ENCODE data around the gene MMS22L. TPM values are rescaled to one million over a fixed set of nuclear protein-coding genes. Genes with fewer than 3 reads are reported as not detected.

MMS22L gene
- total and polyA plus RNA-seq, 11 donors: 0.61 to 6.6 (median 2.3) TPM

- Histone ChIP-seq H3K9me3 (no peaks in the 10 kb centered on the region), H3K4me3 (peak overlapping the region in 7 of 12 donors; percentile 9 to 35 (median 13)), H3K27ac (no peak overlapping the region), H3K36me3 (no peaks in the 10 kb centered on the region), H3K27me3 (no peaks in the 10 kb centered on the region), H3K4me1 (peaks cover 0 to 3% (median 0%) of the 10 kb centered on the region in 12 donors)
- TF ChIP-seq POLR2A (IDR thresholded peaks at IDR 0.05): no peak
- no peak for TF ChIP-seq CTCF (IDR thresholded peaks at IDR 0.05)
- ATAC-seq: no peak
- intact Hi-C loops (cut with DNase I): no loop called here
- no peak for DNase-seq
- 56 to 60% (median 60%) methylated on average over 14 of the region's 14 CpGs for WGBS, 4 donors
Measured at GRCh38 chr6:97097068-97098047, 185.7 kb downstream of the MMS22L start.

GRCh38 chr6:97095311-97095850 lies 187.6 kb downstream of the MMS22L start:
- Histone ChIP-seq H3K27me3 (no peaks in the 10 kb centered on the region), H3K36me3 (no peaks in the 10 kb centered on the region), H3K4me1 (peaks cover 0 to 3% (median 0%) of the 10 kb centered on the region in 12 donors), H3K4me3 (no peak overlapping the region), H3K27ac (no peak overlapping the region), H3K9me3 (no peaks in the 10 kb centered on the region)
- TF ChIP-seq POLR2A (IDR thresholded peaks at IDR 0.05) (no peak), CTCF (IDR thresholded peaks at IDR 0.05) (no peak)
- 45 to 70% (median 57%) methylated on average over 3 of the region's 3 CpGs for WGBS, 4 donors
- ATAC-seq (no peak), DNase-seq (no peak)
- intact Hi-C loops (cut with DNase I): no loop called here

GRCh38 chr6:97094376-97094775 lies 188.6 kb downstream of the MMS22L start:
- DNase-seq (no peak), ATAC-seq (no peak)
- Histone ChIP-seq H3K36me3 (no peaks in the 10 kb centered on the region), H3K4me1 (peaks cover 0 to 3% (median 0%) of the 10 kb centered on the region in 12 donors), H3K4me3 (no peak overlapping the region), H3K27me3 (no peaks in the 10 kb centered on the region), H3K9me3 (no peaks in the 10 kb centered on the region), H3K27ac (no peak overlapping the region)
- TF ChIP-seq CTCF (IDR thresholded peaks at IDR 0.05) (no peak), POLR2A (IDR thresholded peaks at IDR 0.05) (no peak)
- intact Hi-C loops (cut with DNase I): no loop called here
- WGBS, 4 donors: 89 to 98% (median 95%) methylated on average over 2 of the region's 2 CpGs

GRCh38 chr6:97092673-97093305 lies 190.2 kb downstream of the MMS22L start:
- no peak for TF ChIP-seq CTCF (IDR thresholded peaks at IDR 0.05)
- TF ChIP-seq POLR2A (IDR thresholded peaks at IDR 0.05): no peak
- Histone ChIP-seq H3K4me3 (no peak overlapping the region), H3K36me3 (no peaks in the 10 kb centered on the region), H3K27me3 (no peaks in the 10 kb centered on the region), H3K4me1 (peaks cover 0 to 3% (median 0%) of the 10 kb centered on the region in 12 donors), H3K9me3 (no peaks in the 10 kb centered on the region), H3K27ac (no peak overlapping the region)
- intact Hi-C loops (cut with DNase I): no loop called here
- DNase-seq (no peak), ATAC-seq (no peak)
- 66 to 76% (median 72%) methylated on average over 6 of the region's 6 CpGs for WGBS, 4 donors

All from heart left ventricle (tissue), 16 donors.